Spleen (tissue), 7 donors: ENCODE data around the gene SSBP3.

ENCODE experiments used
- CTCF ChIP-seq, 11 experiments: fragments of 200-600 bp in 7 of 11; fragments of 450-650 bp in 4 of 11; sonication (generic) in 4 of 11; IDR thresholded peaks in 8 of 11; conservative IDR thresholded peaks in 3 of 11; 1 replicate in 7 of 11; 2 replicates in 4 of 11; pipeline versions ENCODE4 v1.4.0 to v1.8.0; 2016 to 2021; ENCODE audit warnings: antibody characterized with exemption in 11 of 11, inconsistent platforms in 4 of 11, mild to moderate bottlenecking in 1 of 11
- POLR2A ChIP-seq, 3 donors: fragments of 450-650 bp; IDR thresholded peaks; one replicate each; pipeline ENCODE4 v1.5.1; 2017; ENCODE audit warnings: antibody characterized with exemption in 3 of 3, mild to moderate bottlenecking in 1 of 3
- donor health status: DM: no; HTN: no; CAD: no; lungs with moderate emphysema.
- donor health status: DM: no; HTN: no; CAD: no.
- donor health status: DM: no; HTN: no; CAD: no.

- TF ChIP-seq CTCF (IDR thresholded peaks at IDR 0.05 in 8 of 11, conservative IDR thresholded peaks at IDR 0.05 in 3 of 11) (no peak), POLR2A (IDR thresholded peaks at IDR 0.05) (no peak)
These were observed 29.0 kb downstream of the SSBP3 start for GRCh38 chr1:54377040-54377691.
